GM19193 (cell line): ENCODE results near the gene TFEB.

ENCODE experiments used
- POLR2A ChIP-seq: IDR thresholded peaks from 4 replicates; pipeline ENCODE4 v1.6.1; 2011; ENCODE audit not compliant: insufficient read depth, insufficient read length; ENCODE audit errors: extremely low read depth

TFEB gene

DNA sequence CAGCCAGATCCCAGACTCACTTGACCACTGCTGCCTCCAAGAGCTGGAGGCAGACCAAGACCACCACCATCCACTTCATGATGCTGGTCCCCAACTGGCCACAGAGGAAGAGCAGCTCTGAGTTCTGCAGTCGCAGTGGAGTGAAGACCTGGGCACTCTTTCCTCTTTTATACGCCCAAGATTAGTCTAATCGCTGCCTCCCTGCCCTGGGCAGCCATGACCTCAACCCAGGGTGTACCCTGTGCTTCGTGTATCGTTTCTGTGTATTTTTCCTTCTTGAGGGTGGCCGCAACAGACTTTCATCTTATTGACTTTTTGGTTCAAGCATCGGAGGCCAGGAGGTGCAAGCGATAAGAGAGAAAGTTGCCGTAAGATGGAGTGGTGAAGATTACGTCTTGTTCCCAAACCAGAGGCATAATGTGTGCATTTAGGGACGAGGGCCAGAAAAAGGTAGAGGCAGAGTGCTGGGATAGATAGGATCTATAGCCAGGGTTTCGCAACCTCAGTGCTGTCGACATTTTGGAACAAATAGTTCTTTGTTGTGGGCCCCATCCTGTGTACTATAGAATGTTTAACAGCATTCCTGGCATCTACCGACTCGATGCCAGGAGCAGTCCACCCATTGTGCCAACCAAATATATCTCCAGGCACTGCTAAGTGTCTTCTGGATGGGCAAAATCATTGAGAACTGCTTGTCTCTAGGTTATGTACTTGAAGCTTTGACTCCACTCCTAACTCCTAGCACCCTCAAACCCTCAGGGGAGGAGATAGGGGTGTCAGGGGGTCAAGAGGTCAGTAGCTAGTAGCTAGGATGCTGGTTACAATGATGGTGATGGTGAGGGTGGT, 12.1 kb upstream of the TFEB start, which contains the start of gene PGC:
TSS of gene PGC (minus strand) at position 142 of the 846 bp plus-strand sequence. CDS start at position 79, 63 bp downstream.
- TF ChIP-seq POLR2A, result no peak

DNA sequence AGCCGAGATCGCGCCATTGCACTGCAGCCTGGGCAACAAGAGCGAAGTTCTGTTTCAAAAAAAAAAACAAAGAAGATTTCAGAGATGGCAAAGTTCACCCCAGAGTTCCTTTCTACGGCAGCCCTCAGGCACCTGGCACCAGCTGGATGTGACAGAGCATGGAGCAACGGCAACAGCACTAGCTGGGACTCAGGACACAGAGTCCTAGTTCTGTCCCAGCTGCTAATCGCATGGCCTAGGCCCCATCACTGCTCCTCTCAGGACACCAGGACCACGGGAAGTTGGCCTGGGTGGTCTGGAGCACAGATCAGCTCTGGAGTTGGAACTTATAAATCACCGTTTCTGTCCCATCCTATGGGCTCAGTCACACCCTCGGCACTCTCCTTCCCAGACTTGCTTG, 10.7 kb upstream of the TFEB start:
- TF ChIP-seq POLR2A, result no peak

- no peak for TF ChIP-seq POLR2A
Measured at GRCh38 chr6:41744236-41744787, 8.9 kb upstream of the TFEB start.

DNA sequence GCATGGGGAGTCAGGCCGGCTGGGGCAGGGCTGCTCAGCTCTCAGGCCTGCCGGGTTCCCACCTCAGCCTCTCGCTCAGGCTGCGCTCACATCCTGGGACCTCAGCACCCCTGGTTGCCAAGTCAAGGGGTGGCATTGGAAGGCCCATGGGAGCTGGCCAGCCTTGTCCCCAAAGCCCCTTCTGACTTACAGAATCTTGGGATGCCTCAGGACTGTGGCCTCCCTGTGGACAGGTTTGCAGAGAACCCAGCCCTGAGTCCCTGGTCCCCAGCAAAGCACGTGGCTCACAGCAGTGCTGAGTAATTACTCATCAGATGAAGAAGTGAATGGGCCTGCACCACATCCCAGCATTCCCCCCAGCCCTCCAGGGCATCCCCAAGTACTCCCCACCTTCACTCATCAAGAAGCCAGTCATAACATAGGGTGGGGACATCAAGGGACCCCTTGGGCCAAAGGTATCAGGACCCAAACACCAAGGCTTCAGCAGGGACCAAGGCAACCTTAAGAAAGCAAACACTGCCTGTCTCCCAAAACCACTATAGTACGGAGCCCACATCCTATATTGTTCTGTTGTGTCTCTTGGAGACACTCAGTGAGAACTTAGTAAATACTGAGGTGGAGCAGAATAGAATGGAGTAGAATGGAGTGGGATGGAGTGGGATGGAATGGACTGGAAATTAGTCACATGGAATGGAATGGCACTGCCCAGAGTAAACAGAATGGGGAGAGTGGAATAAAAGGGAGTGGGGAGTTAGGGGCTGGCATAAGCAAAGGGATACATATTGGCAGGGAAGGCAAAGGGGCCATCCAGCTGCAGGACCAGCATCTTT, 8.2 kb upstream of the TFEB start:
- no peak for TF ChIP-seq POLR2A

DNA sequence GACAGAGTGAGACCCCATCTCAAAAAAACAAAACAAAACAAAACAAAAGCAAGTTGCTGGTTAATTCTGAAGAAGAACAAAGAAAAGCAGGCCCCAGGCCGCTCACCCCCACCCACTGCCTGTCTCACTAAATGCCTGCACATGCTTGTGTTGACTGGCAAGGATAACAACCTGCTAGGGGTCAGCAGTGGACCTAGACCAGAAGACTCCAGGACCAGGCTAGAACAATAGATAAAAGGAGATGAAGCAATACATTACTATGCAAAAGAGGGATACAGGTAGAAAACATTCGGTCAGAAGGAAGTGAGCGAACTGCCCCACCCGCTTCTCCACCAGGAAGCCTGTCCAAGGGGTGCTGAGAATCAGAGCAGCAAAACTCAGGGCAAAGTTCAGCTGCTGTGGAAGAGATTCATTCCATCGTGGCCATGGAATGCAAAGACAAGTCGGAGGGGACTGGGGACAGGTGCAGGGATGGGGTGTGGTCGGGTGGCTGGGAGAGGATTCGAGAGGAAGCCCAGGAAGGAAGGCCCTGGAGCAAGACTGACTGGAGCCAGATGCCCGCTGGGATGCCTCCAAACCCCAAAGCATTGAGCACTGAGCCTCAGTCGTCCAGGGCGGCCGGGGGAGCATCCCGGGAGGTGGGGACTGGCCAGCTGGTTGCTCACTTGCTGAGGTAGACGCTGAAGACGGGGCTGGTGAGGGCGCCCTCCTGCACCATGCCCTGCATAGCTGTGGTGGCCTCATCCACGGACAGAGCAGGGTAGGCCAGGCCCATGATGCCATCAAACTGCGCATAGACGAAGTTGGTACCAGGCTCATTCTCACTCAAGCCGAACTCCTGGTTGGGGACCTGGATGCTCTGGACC, 6.5 kb upstream of the TFEB start:
- TF ChIP-seq POLR2A, result no peak

DNA sequence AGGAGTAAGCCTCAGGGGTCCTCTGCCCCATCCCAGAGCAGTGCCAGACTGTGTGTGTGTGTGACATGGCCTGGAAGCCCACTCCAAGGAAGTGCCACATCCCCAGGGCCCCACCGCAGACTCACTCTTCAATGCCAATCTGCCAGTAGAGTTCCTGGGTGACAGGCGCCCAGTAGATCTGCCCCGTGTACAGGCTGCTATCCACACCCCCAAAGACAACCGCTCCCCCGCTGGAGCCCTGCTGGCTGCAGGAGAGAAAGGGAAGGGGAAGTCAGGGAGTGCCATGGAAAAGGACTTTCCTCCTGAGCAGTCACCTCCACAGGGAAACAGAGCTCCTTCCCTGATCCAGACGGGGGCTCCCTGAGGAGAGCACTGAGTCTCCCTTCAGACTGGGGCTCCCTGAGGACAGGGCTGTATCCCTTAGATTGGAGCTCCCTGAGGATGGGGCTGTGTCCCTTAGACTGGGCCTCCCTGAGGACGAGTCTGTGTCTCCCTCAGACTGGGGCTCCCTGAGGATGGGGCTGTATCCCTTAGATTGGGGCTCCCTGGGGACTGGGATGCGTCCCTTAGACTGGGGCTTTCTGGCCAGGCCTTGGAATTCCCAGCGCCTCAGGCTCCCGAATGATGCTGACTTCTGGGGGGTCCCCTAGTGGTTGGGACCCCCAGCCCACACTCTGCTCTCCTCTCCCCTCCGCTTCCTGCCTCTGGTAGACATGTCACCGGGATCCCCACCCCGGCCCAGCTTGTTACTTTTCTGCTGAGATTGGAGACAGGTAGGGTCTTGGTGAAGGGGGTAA, 5.2 kb upstream of the TFEB start:
- no peak for TF ChIP-seq POLR2A

DNA sequence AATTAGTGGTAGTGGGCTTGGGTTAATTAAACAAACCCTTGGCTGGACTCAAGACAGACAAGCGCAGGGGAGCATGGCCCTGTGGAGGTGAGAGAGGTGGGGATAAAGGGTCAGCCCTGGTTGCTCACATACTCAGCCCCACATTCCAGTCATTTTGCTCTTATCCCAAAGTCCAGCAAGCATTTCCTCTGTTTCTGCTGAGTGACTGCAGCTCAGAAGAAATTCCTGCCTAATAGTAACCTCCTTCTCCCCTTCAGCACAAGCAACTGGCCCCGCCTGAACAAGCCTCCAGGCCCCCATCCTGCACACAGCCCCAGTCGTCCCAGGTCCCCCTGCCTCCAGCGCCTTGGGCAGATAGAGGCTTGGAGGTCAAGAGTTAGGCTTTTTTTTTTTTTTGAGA, 3.6 kb upstream of the TFEB start:
- TF ChIP-seq POLR2A, result no peak

GRCh38 chr6:41737591-41738130, 2.3 kb upstream of the TFEB start:
- no peak for TF ChIP-seq POLR2A

GRCh38 chr6:41736800-41737555, 1.6 kb upstream of the TFEB start:
- TF ChIP-seq POLR2A, result no peak

DNA sequence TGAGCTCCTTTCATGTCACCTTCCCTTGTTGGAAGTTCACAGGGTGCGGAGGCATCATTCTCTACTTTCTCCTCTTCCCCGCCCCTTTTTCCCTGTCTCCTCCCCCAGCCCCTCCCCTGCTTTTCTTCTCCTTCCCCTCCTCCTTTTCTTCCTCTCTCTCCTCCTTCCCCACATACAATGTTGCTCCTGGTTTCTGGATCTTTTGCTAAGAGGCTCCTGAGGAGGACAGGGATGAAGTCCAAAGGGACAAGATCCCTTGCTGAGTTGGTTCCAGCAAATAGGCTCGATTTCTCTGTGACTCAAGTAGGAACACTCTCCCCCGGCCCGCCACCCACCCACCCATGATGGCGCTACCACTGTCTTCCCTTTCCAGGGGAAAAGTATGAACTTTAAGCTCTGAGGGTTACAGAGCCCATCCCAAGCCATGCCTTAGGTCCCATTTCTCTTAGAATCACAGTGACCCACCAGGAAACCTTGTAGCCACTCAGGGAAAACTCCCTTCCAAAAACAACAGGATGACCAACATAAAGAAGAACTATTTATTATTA, 852 bp upstream of the TFEB start:
- TF ChIP-seq POLR2A, result no peak

- peak; percentile 36 for TF ChIP-seq POLR2A
Measured at GRCh38 chr6:41734666-41735426, 562 bp downstream of the TFEB start.
